Astrocyte (in vitro differentiated cells and primary cell): ENCODE results near the gene VPS72. TPM values are rescaled to one million over a fixed set of nuclear protein-coding genes. Genes with fewer than 3 reads are reported as not detected.
A peak's percentile ranks its signal among the peaks of the same experiment; 100 is the strongest.

Experiments
- DNase-seq: peaks from one replicate; pipeline ENCODE4 v3.0.0-alpha.2; 2010; ENCODE audit warnings: low read depth
- FAIRE-seq: peaks from 2 replicates; lab custom pipeline; 2011; peaks lifted over from hg19 to GRCh38; lab: Jason Lieb, UNC
- H2AFZ ChIP-seq: 2 replicates; pipeline ENCODE4 v1.6.0; 2012; ENCODE audit warnings: low read depth, low read length, inconsistent platforms
- H3K27ac ChIP-seq: 2 replicates; pipeline ENCODE4 v1.5.1; 2011; ENCODE audit warnings: low read depth, low read length, inconsistent platforms
- H3K27me3 ChIP-seq: 2 replicates; pipeline ENCODE4 v1.6.0; 2011; ENCODE audit warnings: low read length, inconsistent platforms; ENCODE audit not compliant: insufficient read depth
- H3K36me3 ChIP-seq: 2 replicates; pipeline ENCODE4 v1.5.1; 2011; ENCODE audit warnings: low read length, inconsistent platforms; ENCODE audit not compliant: insufficient read depth
- H3K4me1 ChIP-seq: 2 replicates; pipeline ENCODE4 v1.5.1; 2011; ENCODE audit warnings: low read length, inconsistent platforms; ENCODE audit not compliant: insufficient read depth
- H3K4me2 ChIP-seq: 2 replicates; pipeline ENCODE4 v1.6.0; 2012; ENCODE audit warnings: low read length, inconsistent platforms
- H3K4me3 ChIP-seq: 2 replicates; pipeline ENCODE4 v1.5.1; 2011; ENCODE audit warnings: low read depth, mild to moderate bottlenecking, low read length, inconsistent platforms; ENCODE audit not compliant: insufficient read depth
- H3K79me2 ChIP-seq: 2 replicates; pipeline ENCODE4 v1.6.0; 2012; ENCODE audit warnings: mild to moderate bottlenecking, low read length, inconsistent platforms; ENCODE audit not compliant: insufficient read depth
- H3K9ac ChIP-seq: 2 replicates; pipeline ENCODE4 v1.6.0; 2012; ENCODE audit warnings: mild to moderate bottlenecking, low read length, inconsistent platforms
- H3K9me3 ChIP-seq: 2 replicates; pipeline ENCODE4 v1.5.1; 2012; ENCODE audit warnings: low read depth, mild to moderate bottlenecking, low read length, inconsistent platforms; ENCODE audit not compliant: insufficient read depth
- H4K20me1 ChIP-seq: 2 replicates; pipeline ENCODE4 v1.6.0; 2012; ENCODE audit warnings: low read length, inconsistent platforms; ENCODE audit not compliant: insufficient read depth
- H3K27ac Mint-ChIP-seq: one replicate; pipeline ENCODE4 v1.8.0; 2021; ENCODE audit warnings: mild to moderate bottlenecking, mixed read lengths; ENCODE audit not compliant: unreplicated experiment
- H3K27me3 Mint-ChIP-seq: one replicate; pipeline ENCODE4 v1.8.0; 2021; ENCODE audit warnings: low read depth, mixed read lengths; ENCODE audit not compliant: unreplicated experiment
- H3K36me3 Mint-ChIP-seq: one replicate; pipeline ENCODE4 v1.8.0; 2021; ENCODE audit warnings: low read depth, mixed read lengths; ENCODE audit not compliant: unreplicated experiment
- H3K4me1 Mint-ChIP-seq: one replicate; pipeline ENCODE4 v1.8.0; 2021; ENCODE audit warnings: low read depth, mixed read lengths; ENCODE audit not compliant: unreplicated experiment
- H3K4me3 Mint-ChIP-seq: one replicate; pipeline ENCODE4 v1.8.0; 2021; ENCODE audit warnings: mild to moderate bottlenecking, moderate library complexity, mixed read lengths; ENCODE audit not compliant: unreplicated experiment
- H3K9me3 Mint-ChIP-seq: one replicate; pipeline ENCODE4 v1.8.0; 2021; ENCODE audit warnings: mild to moderate bottlenecking, mixed read lengths; ENCODE audit not compliant: unreplicated experiment
- CTCF ChIP-seq: IDR thresholded peaks from 2 replicates; pipeline ENCODE4 v1.5.1; 2011; ENCODE audit warnings: low read depth, mild to moderate bottlenecking, inconsistent platforms, low read length, moderate library complexity; ENCODE audit not compliant: insufficient read depth
- EZH2 ChIP-seq: IDR thresholded peaks from 2 replicates; pipeline ENCODE4 v1.6.1; 2012; ENCODE audit warnings: mild to moderate bottlenecking, low read length, inconsistent platforms; ENCODE audit not compliant: insufficient read depth
- total RNA-seq: library from RNA; stranded (reverse); gene quantifications from 2 replicates; pipeline ENCODE4 v1.2.1, GENCODE V29; 2021

The VPS72 gene
- total RNA-seq, 1 donor from 2014 or later, result 59.0 TPM

DNA sequence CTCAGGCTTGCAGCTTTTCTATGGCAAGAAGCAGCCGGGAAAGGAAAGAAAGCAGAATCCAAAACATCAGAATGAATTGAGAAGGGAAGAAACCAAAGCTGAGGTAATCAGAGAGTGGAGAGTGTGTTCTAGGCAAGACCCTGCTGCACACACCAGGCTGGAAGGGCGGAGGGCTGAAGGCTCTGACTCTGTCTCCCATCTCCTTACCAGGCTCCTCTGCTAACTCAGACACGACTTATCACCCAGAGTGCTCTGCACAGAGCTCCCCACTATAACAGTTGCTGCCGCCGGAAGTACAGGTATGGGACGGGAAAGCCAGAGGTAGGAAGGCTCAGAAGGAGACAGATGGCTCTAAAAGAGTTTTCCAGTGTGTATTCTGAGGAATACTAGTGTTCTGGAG lies 22.9 kb downstream of the VPS72 start:
- no peaks in the 10 kb centered on the region for H3K9me3 Mint-ChIP-seq
- peak overlapping the region; percentile 94 for H3K27ac Mint-ChIP-seq
- no peak for TF ChIP-seq CTCF
- TF ChIP-seq EZH2, result no peak
- DNase-seq (no peak), FAIRE-seq (no peak)
- peak overlapping the region; percentile 98 for H3K9ac ChIP-seq
- H3K9me3 ChIP-seq, result no peaks in the 10 kb centered on the region
- peaks cover 41% of the 10 kb centered on the region for H3K79me2 ChIP-seq
- no peaks in the 10 kb centered on the region for H3K27me3 ChIP-seq
- H3K36me3 Mint-ChIP-seq, result peaks cover 18% of the 10 kb centered on the region
- no peak overlapping the region for H2AFZ ChIP-seq
- peak overlapping the region; percentile 91 for H3K27ac ChIP-seq
- peaks cover 11% of the 10 kb centered on the region for H3K4me1 Mint-ChIP-seq
- H3K4me3 Mint-ChIP-seq, result peak overlapping the region; percentile 96
- H3K27me3 Mint-ChIP-seq, result no peaks in the 10 kb centered on the region
- H3K36me3 ChIP-seq, result no peaks in the 10 kb centered on the region
- peak overlapping the region; percentile 99 for H3K4me3 ChIP-seq
- H4K20me1 ChIP-seq, result peaks cover 6% of the 10 kb centered on the region
- H3K4me2 ChIP-seq, result peak overlapping the region; percentile 95
- H3K4me1 ChIP-seq, result peaks cover 15% of the 10 kb centered on the region

DNA sequence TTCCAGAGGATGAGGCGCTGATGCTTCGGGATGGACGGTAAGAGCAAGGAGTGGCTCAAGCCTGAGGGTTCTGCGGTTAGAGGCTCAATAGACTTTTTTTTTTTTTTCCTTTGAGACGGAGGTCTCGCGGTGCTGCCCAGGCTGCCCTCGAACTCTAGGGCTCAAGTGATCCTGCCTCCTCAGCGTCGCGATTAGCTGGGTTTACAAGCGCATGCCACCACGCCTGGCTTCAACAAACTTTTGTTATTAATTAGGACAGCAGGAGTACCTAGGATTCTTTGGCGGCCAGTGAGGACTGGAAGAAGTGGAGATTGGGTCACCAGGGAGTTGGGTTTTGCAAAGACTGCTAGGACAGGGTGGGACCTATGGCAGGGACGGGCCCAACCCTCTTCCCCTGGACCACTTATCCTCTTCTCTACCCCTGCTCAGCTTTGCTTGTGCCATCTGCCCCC lies 23.5 kb downstream of the VPS72 start:
- FAIRE-seq (no peak), DNase-seq (peak; percentile 77)
- Mint-ChIP-seq H3K27ac (peak overlapping the region; percentile 94), H3K9me3 (no peaks in the 10 kb centered on the region), H3K36me3 (peaks cover 22% of the 10 kb centered on the region), H3K27me3 (no peaks in the 10 kb centered on the region), H3K4me3 (peak overlapping the region; percentile 96), H3K4me1 (peaks cover 11% of the 10 kb centered on the region)
- H3K27ac ChIP-seq, result peak overlapping the region; percentile 91
- H2AFZ ChIP-seq, result peak overlapping the region; percentile 74
- H3K36me3 ChIP-seq, result peaks cover 3% of the 10 kb centered on the region
- H3K4me1 ChIP-seq, result peaks cover 15% of the 10 kb centered on the region
- H3K9ac ChIP-seq, result peak overlapping the region; percentile 98
- H3K9me3 ChIP-seq, result no peaks in the 10 kb centered on the region
- H3K4me2 ChIP-seq, result peak overlapping the region; percentile 95
- no peaks in the 10 kb centered on the region for H3K27me3 ChIP-seq
- TF ChIP-seq EZH2, result no peak
- TF ChIP-seq CTCF, result no peak
- H3K4me3 ChIP-seq, result peak overlapping the region; percentile 99
- peaks cover 41% of the 10 kb centered on the region for H3K79me2 ChIP-seq
- H4K20me1 ChIP-seq, result peaks cover 6% of the 10 kb centered on the region

GRCh38 chr1:151165738-151166504 lies 24.1 kb downstream of the VPS72 start, which contains the start of the genes LYSMD1 and SCNM1:
TSS of gene LYSMD1 (minus strand) at chr1:151165902. CDS start at chr1:151165258, 644 bp downstream.
TSS of gene SCNM1 (plus strand) at chr1:151166144. CDS start at chr1:151166153, 9 bp downstream.
- peak within 1 kb of the TSS; percentile 98 for H3K9ac ChIP-seq
- peak within 1 kb of the TSS; percentile 91 for H3K27ac ChIP-seq
- TF ChIP-seq CTCF, result no peak
- TF ChIP-seq EZH2, result no peak
- H3K36me3 ChIP-seq, result peaks cover 3% of the 10 kb centered on the region
- H4K20me1 ChIP-seq, result peaks cover 6% of the 10 kb centered on the region
- no peaks in the 10 kb centered on the region for H3K27me3 Mint-ChIP-seq
- peak; percentile 97 for FAIRE-seq
- H3K9me3 ChIP-seq, result no peaks in the 10 kb centered on the region
- H3K27me3 ChIP-seq, result no peaks in the 10 kb centered on the region
- peaks cover 41% of the 10 kb centered on the region for H3K79me2 ChIP-seq
- no peaks in the 10 kb centered on the region for H3K9me3 Mint-ChIP-seq
- peak within 1 kb of the TSS; percentile 96 for H3K4me3 Mint-ChIP-seq
- peak within 1 kb of the TSS; percentile 95 for H3K4me2 ChIP-seq
- H3K36me3 Mint-ChIP-seq, result peaks cover 19% of the 10 kb centered on the region
- peak; percentile 99 for DNase-seq
- peaks cover 15% of the 10 kb centered on the region for H3K4me1 ChIP-seq
- H3K4me1 Mint-ChIP-seq, result peaks cover 11% of the 10 kb centered on the region
- H3K27ac Mint-ChIP-seq, result peak within 1 kb of the TSS; percentile 94
- peak within 1 kb of the TSS; percentile 88 for H2AFZ ChIP-seq
- H3K4me3 ChIP-seq, result peak within 1 kb of the TSS; percentile 99
